Mesodermal cell (in vitro differentiated cells): ENCODE measurements around the gene SLC26A8.
"Not testable (repeated sequence)": the region's sequence is repeated elsewhere in the genome, so short reads cannot be mapped to it uniquely, and the experiment has no call there.

Experiments
- H3K27ac ChIP-seq: 2 replicates; pipeline ENCODE4 v1.7.0; 2013; ENCODE audit warnings: mild to moderate bottlenecking, low read depth, low read length, moderate library complexity; ENCODE audit not compliant: severe bottlenecking
- H3K36me3 ChIP-seq: 2 replicates; pipeline ENCODE4 v1.7.1; 2013; ENCODE audit warnings: mild to moderate bottlenecking, low read length, moderate library complexity; ENCODE audit not compliant: control insufficient read depth, insufficient read depth
- H3K4me1 ChIP-seq: one replicate; pipeline ENCODE4 v1.7.1; 2013; ENCODE audit warnings: mild to moderate bottlenecking, low read length; ENCODE audit not compliant: insufficient read depth, control insufficient read depth, poor library complexity, severe bottlenecking
- H3K4me3 ChIP-seq: 2 replicates; pipeline ENCODE4 v1.7.0; 2013; ENCODE audit warnings: low read length, control low read depth, mild to moderate bottlenecking; ENCODE audit not compliant: insufficient read depth, poor library complexity, severe bottlenecking; ENCODE audit errors: extremely low read depth
- H3K9me3 ChIP-seq: 2 replicates; pipeline ENCODE4 v1.7.1; 2013; ENCODE audit warnings: mild to moderate bottlenecking, low read length, moderate library complexity; ENCODE audit not compliant: control insufficient read depth
- WGBS, 2 experiments: methylation state at CpG; one replicate each; pipeline ENCODE4 v1.1.5; 2013; ENCODE audit warnings: missing lambda C conversion rate in 2 of 2; ENCODE audit not compliant: insufficient coverage in 2 of 2; 5-methylcytosine and 5-hydroxymethylcytosine counted together

The SLC26A8 gene

GRCh38 chr6:36015666-36016065 lies 8.8 kb downstream of the SLC26A8 start:
- Histone ChIP-seq H3K4me1 (no peaks in the 10 kb centered on the region), H3K36me3 (no peaks in the 10 kb centered on the region), H3K4me3 (no peak overlapping the region), H3K27ac (no peak overlapping the region), H3K9me3 (no peaks in the 10 kb centered on the region)
- 100% methylated on average over 2 of the region's 4 CpGs; no CpG with 5 or more reads in 1 of the 2 experiments for WGBS, 2 experiments

DNA sequence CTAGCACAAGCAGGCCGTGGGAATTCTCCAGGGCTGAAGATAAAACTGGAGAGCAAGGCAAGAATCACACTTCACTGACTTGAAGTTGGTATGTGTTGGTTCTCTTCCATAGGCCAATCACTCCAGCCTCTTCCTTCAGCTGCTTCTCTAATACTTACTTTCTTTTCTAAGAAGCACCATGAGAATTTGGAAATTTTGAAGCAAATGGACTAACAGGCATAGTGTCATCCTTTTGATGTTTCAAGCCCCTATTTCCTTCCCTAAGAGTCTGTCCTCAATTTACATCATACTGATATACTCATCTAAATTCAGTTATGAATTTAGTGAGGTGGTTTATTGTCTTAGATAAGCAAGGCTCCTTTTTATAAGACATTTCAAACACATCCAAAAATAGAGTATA lies 24.0 kb downstream of the SLC26A8 start:
- Histone ChIP-seq H3K9me3 (no peaks in the 10 kb centered on the region), H3K4me1 (no peaks in the 10 kb centered on the region), H3K27ac (no peak overlapping the region), H3K4me3 (no peak overlapping the region), H3K36me3 (no peaks in the 10 kb centered on the region)
- no CpG with 5 or more reads among the region's 1 CpG for WGBS, 2 experiments

- WGBS, 2 experiments = 75 to 89% methylated on average over 2 to 3 of the region's 3 CpGs
- H3K9me3 ChIP-seq = no peaks in the 10 kb centered on the region
- no peaks in the 10 kb centered on the region for H3K36me3 ChIP-seq
- H3K4me1 ChIP-seq = no peaks in the 10 kb centered on the region
- H3K4me3 ChIP-seq = no peak overlapping the region
- no peak overlapping the region for H3K27ac ChIP-seq
Observed at GRCh38 chr6:35993150-35993549, 31.3 kb downstream of the SLC26A8 start.

DNA sequence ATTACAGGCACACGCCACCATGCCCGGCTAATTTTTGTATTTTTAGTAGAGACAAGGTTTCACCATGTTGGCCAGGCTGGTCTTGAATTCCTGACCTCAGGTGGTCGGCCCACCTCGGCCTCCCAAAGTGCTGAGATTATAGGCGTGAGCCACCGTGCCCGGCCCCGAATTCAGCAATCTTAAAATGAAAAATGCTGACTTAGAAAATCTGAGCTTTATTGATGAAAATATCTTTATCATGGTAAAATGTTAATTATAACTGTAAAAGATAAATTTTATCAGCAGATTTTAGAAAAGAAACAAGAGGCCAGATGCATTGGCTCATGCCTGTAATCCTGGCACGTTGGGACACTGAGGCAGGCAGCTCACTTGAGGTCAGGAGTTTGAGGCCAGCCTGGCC lies 36.4 kb downstream of the SLC26A8 start:
- H3K9me3 ChIP-seq, H3K27ac ChIP-seq, H3K4me3 ChIP-seq, H3K4me1 ChIP-seq, H3K36me3 ChIP-seq: not testable (repeated sequence)
- WGBS, 2 experiments = 98 to 100% methylated on average over 3 to 7 of the region's 9 CpGs

GRCh38 chr6:35984701-35985100 lies 39.7 kb downstream of the SLC26A8 start:
- H3K27ac ChIP-seq = no peak overlapping the region
- H3K4me1 ChIP-seq = no peaks in the 10 kb centered on the region
- 65 to 66% methylated on average over 3 to 4 of the region's 4 CpGs for WGBS, 2 experiments
- H3K9me3 ChIP-seq = no peaks in the 10 kb centered on the region
- H3K36me3 ChIP-seq = no peaks in the 10 kb centered on the region
- H3K4me3 ChIP-seq = no peak overlapping the region

- H3K9me3 ChIP-seq = no peaks in the 10 kb centered on the region
- no peak overlapping the region for H3K27ac ChIP-seq
- H3K4me3 ChIP-seq = no peak overlapping the region
- WGBS, 2 experiments = 91 to 98% methylated on average over 4 of the region's 6 CpGs
- no peaks in the 10 kb centered on the region for H3K36me3 ChIP-seq
- no peaks in the 10 kb centered on the region for H3K4me1 ChIP-seq
Observed at GRCh38 chr6:35980991-35981645, 43.3 kb downstream of the SLC26A8 start.

DNA sequence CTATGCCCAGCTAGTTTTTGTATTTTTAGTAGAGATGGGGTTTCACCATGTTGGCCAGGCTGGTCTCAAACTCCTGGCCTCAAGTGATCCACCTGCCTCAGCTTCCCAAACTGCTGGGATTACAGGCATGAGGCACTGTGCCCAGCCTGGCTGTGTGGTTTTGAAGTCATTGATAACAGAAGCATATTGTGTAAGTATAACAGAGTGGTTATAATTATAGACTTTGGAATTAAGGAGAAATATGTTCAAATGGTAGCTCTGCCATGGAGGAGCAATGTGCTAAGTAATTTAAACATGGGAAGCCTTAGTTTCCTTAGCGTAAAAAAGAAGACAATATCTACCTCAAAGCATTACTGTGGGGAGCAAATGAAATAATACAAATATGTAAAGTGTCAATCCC lies 44.3 kb downstream of the SLC26A8 start:
- H3K4me3 ChIP-seq, H3K4me1 ChIP-seq, H3K27ac ChIP-seq, H3K36me3 ChIP-seq, H3K9me3 ChIP-seq: not testable (repeated sequence)
- WGBS, 2 experiments = no CpG with 5 or more reads among the region's 1 CpG

GRCh38 chr6:35977308-35977707 lies 47.1 kb downstream of the SLC26A8 start:
- Histone ChIP-seq H3K9me3 (no peaks in the 10 kb centered on the region), H3K27ac (no peak overlapping the region), H3K4me3 (no peak overlapping the region), H3K36me3 (no peaks in the 10 kb centered on the region), H3K4me1 (no peaks in the 10 kb centered on the region)
- 93 to 100% methylated on average over 3 of the region's 4 CpGs for WGBS, 2 experiments

- Histone ChIP-seq H3K4me1 (no peaks in the 10 kb centered on the region), H3K36me3 (no peaks in the 10 kb centered on the region), H3K4me3 (no peak overlapping the region), H3K27ac (no peak overlapping the region), H3K9me3 (no peaks in the 10 kb centered on the region)
- 89 to 93% methylated on average over 9 of the region's 9 CpGs for WGBS, 2 experiments
Observed at GRCh38 chr6:35973670-35974222, 50.7 kb downstream of the SLC26A8 start.

DNA sequence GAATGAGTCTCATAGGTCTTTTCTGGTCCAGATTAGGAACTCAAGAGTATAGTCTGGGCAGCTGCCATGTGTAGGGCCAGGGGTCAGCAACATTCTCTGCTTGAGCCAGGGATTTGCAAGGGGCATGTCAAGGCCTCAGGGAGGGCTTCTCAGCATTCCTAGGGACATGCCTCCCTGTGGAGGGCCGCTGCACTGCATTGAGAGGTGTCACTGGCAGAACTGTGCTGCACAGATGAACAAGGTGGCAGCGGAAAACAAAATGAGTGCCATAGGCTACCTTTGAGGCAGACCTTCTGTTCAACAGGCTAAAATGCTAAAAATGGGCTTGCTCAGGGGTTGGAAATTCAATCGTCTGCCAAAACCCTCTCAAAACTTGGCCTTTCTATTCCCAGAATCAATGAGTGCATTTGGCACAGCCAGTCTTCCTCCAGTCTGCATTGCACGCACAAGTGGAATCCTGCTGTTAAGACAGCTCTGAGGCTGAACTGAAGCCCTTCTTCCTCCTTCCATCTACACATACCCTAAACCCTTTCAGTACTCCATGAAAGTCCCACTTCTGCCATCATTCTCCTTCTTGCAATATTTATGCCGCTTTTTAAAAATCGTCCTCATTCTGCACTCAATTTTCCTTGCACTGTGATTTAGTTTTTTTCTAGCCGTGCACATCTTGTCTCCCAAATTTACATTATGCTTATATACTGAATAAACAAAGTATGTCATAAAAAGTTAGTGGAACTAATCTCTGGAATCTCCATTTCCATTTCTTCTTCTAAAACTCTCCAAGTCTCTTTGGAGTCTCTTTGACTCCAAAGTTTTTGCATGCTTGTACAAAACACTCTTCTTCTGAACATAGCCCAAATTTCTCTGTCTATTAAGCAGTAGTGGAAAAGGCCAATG lies 51.7 kb downstream of the SLC26A8 start:
- Histone ChIP-seq H3K36me3 (no peaks in the 10 kb centered on the region), H3K9me3 (no peaks in the 10 kb centered on the region), H3K4me1 (no peaks in the 10 kb centered on the region), H3K4me3 (no peak overlapping the region), H3K27ac (no peak overlapping the region)
- WGBS, 2 experiments = 82 to 86% methylated on average over 4 to 6 of the region's 7 CpGs

DNA sequence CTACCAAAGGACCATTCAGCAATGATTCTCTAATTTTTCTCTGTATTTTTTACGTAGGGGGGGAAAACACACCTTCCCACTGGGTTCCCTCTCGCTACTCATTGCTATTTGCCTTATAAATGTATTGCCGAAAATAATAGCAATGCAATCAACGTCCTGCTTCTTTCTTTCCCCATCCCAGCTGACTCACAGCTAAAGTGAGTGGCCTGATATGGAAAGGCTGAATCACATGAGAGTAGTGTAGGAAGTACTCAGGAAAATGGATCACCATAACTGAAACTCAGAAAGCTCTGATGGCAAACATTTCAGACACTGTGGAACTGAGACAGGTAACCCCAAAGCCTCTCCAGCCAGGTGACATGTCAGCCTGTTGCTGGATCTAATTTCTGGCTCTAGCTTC lies 54.3 kb downstream of the SLC26A8 start:
- H3K27ac ChIP-seq = no peak overlapping the region
- H3K36me3 ChIP-seq = no peaks in the 10 kb centered on the region
- no peaks in the 10 kb centered on the region for H3K9me3 ChIP-seq
- whole genome bisulfite sequencing, 2 experiments = 90 to 93% methylated on average over 2 of the region's 4 CpGs
- H3K4me1 ChIP-seq = no peaks in the 10 kb centered on the region
- no peak overlapping the region for H3K4me3 ChIP-seq
